ENCODE measurements around the gene PIH1D1. TPM values are rescaled to one million over a fixed set of nuclear protein-coding genes. Genes with fewer than 3 reads are reported as not detected.

The PIH1D1 gene
- total and polyA plus RNA-seq, 10 of the 15 experiments (the other 5 are each of a cell fraction or from before 2014, with no cell fraction given) = 16.1 to 153 (median 106) TPM

DNA sequence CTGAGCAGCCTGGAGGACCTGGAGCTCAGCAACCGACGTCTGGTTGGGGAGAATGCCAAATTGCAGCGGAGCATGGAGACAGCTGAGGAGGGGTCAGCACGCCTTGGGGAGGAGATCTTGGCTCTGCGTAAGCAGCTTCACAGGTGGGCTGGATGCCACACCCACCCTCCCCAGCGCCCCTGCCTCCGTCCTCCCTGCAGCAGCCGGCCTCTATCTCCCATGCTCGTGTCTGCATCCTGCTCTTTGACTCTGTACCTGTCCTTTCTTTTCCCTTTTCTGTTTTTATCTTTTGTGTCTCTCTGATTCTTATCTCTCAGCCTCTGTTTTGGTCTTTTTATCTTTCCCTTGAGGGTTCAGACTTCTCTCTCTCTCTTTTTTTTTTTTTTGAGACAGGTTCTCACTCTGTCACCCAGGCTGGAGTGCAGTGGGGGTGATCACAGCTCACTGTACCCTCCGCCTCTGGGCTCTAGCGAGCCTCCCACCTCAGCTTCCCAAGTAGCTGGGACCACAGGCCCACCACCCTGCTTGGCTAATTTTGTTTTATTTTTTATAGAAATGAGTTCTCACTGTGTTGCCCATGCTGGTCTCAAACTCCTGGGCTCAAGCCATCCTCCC lies 53.5 kb downstream of the PIH1D1 start (continued):
- TF ChIP-seq, protein P1, sequence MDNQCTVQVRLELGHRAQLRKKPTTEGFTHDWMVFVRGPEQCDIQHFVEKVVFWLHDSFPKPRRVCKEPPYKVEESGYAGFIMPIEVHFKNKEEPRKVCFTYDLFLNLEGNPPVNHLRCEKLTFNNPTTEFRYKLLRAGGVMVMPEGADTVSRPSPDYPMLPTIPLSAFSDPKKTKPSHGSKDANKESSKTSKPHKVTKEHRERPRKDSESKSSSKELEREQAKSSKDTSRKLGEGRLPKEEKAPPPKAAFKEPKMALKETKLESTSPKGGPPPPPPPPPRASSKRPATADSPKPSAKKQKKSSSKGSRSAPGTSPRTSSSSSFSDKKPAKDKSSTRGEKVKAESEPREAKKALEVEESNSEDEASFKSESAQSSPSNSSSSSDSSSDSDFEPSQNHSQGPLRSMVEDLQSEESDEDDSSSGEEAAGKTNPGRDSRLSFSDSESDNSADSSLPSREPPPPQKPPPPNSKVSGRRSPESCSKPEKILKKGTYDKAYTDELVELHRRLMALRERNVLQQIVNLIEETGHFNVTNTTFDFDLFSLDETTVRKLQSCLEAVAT (IDR thresholded peaks at IDR 0.05) = no peak

DNA sequence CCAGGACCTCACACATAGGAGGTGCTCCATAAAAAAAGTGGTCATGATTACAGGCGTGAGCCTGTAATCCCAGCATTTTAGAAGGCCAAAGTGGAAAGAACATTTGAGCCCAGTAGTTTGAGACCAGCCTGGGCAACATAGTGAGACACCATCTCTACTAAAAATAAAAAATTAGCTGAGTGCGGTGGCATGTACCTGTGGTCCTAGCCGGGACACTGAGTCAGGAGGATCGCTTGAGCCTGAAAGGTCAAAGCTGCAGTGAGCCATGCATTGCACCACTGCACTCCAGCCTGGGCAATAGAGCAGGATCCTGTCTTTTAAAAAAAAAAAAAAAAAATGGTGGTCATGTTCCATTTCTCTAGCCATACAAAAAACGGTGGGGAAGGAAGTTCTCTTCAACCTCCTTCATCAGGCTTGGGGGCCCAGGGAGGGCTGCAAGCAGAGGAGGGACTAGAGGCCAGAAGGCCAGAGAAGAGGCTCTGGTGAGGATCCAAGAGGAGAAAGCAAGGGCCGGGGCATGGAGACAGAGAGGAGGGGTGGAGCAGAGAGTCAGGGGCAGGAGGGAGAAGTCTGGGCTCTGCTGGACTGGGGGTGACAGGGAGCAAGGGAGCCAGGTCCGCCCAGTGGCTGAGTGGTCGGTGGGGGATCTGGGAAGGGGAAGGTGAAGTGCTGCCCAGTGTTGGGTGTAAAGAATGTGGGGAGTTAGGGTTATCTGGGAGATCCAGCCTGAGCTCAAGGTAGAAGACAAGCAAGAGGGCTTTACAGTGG lies 54.7 kb downstream of the PIH1D1 start:
- 33% methylated on average over 8 of the region's 8 CpGs for WGBS (ENCODE audit: insufficient coverage, insufficient replicate concordance, low lambda C conversion rate, missing lambda C conversion rate)
- TF ChIP-seq ZBTB4 (CRISPR knock-in tag; IDR thresholded peaks at IDR 0.05) (no peak), IRF5 (IDR thresholded peaks at IDR 0.05; ENCODE audit: borderline replicate concordance) (no peak), SREBF1 (IDR thresholded peaks at IDR 0.05; ENCODE audit: low read length) (no peak), MTA3 (IDR thresholded peaks at IDR 0.05; ENCODE audit: borderline replicate concordance, low read length) (no peak), KDM1A (IDR thresholded peaks at IDR 0.05; ENCODE audit: borderline replicate concordance) (no peak), MYB (IDR thresholded peaks at IDR 0.05; ENCODE audit: borderline replicate concordance, low read depth, low read length) (no peak), ZNF24 (IDR thresholded peaks at IDR 0.05) (no peak), MXI1 (IDR thresholded peaks at IDR 0.05; ENCODE audit: low read depth, low read length) (no peak), ZBED1 (IDR thresholded peaks at IDR 0.05; ENCODE audit: borderline replicate concordance) (no peak)
- TF ChIP-seq, protein P2, sequence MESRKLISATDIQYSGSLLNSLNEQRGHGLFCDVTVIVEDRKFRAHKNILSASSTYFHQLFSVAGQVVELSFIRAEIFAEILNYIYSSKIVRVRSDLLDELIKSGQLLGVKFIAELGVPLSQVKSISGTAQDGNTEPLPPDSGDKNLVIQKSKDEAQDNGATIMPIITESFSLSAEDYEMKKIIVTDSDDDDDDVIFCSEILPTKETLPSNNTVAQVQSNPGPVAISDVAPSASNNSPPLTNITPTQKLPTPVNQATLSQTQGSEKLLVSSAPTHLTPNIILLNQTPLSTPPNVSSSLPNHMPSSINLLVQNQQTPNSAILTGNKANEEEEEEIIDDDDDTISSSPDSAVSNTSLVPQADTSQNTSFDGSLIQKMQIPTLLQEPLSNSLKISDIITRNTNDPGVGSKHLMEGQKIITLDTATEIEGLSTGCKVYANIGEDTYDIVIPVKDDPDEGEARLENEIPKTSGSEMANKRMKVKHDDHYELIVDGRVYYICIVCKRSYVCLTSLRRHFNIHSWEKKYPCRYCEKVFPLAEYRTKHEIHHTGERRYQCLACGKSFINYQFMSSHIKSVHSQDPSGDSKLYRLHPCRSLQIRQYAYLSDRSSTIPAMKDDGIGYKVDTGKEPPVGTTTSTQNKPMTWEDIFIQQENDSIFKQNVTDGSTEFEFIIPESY (IDR thresholded peaks at IDR 0.05) = no peak

More for the DNA sequence above, 54.7 kb downstream of the PIH1D1 start:
- H3K79me2 ChIP-seq (ENCODE audit: control insufficient read depth, insufficient read depth, low read length) = no peaks in the 10 kb centered on the region
- H3K9ac ChIP-seq (ENCODE audit: control insufficient read depth, insufficient read depth, low read length) = no peak overlapping the region
- SMC1A ChIA-PET (ENCODE audit: uncharacterized antibody, unreplicated experiment) = interaction anchor here (1.1 kb wide), 1 partner anchor 90 kb away, joined by 3 read pairs; no protein-coding TSS in a partner anchor
- H2AFZ ChIP-seq (ENCODE audit: control insufficient read depth, low read depth, low read length) = no peak overlapping the region
- H4K20me1 ChIP-seq (ENCODE audit: control insufficient read depth, insufficient read depth) = no peaks in the 10 kb centered on the region
- no peak overlapping the region for H3K4me2 ChIP-seq (ENCODE audit: control insufficient read depth, insufficient read depth)
- H3K9me3 ChIP-seq (replicated peaks; ENCODE audit: control insufficient read depth, insufficient read depth, low read length) = no peaks in the 10 kb centered on the region
- H3K27me3 ChIP-seq (replicated peaks in 1 of 2; ENCODE audit: control insufficient read depth in 2 of 2, insufficient read depth in 2 of 2, low read length in 1 of 2) = no peaks in the 10 kb centered on the region
- no peak overlapping the region for H3K27ac ChIP-seq (ENCODE audit: control insufficient read depth, insufficient read depth)
- RAD21 ChIA-PET (ENCODE audit: unreplicated experiment) = interaction anchor here (1.3 to 1.6 kb wide), 2 partner anchors 9 to 72 kb away, joined by 4 read pairs; no protein-coding TSS in a partner anchor
- BruUV-seq (replicated peaks) = no TSS peak
- H3K36me3 ChIP-seq (ENCODE audit: control insufficient read depth in 2 of 2, insufficient read depth in 2 of 2, low read length in 1 of 2) = no peaks in the 10 kb centered on the region
- FAIRE-seq (no peak), DNase-seq (ENCODE audit: low read depth, low spot score) (no peak), ATAC-seq (no peak)
- no peaks in the 10 kb centered on the region; the same call in 1 of the 2 replicates for H3K4me1 ChIP-seq (ENCODE audit: control insufficient read depth, insufficient read depth, low read length)
- CTCF ChIA-PET = interaction anchor here (0.9 to 1.1 kb wide), 3 partner anchors 33 to 171 kb away, joined by 3 read pairs; partner anchors contain the start of gene CD37
- intact Hi-C loops (cut with micrococcal nuclease; ENCODE audit: unreplicated experiment) (no loop called here), in situ Hi-C loops (cut with MboI) (no loop called here)
- POLR2A ChIA-PET = interaction anchor here (0.6 to 1.2 kb wide), 3 partner anchors 14 to 182 kb away, joined by 3 to 6 read pairs (median 5); no protein-coding TSS in a partner anchor
- H3K4me3 ChIP-seq = no peak overlapping the region
